HK-2 (cell line): ENCODE measurements around the gene SLC37A1.

Experiments
- DNase-seq: peaks from one replicate; pipeline ENCODE4 v3.0.0-alpha.2; 2018; ENCODE audit not compliant: unreplicated experiment

Gene SLC37A1

DNA sequence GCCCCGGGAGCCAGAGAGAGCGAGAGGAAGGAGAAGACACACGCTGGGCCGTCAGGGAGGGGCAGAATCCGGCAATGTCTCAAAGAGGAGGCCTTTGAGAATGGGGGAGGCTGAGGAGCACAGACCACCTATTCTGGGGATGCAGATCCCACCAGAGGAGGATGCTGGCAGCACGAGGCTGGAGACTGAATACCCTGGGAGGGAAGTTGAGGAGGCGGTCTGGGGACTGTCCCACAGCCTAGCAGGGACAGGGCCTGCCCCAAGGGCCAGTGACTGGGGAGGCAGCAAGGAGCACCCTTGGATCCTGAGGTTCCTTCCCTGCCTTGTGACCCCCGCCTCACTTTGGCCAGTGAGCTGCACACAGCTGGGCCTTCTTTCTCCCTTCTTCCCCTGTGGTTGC is 49.2 kb downstream of the SLC37A1 start:
- DNase-seq, result no peak

DNA sequence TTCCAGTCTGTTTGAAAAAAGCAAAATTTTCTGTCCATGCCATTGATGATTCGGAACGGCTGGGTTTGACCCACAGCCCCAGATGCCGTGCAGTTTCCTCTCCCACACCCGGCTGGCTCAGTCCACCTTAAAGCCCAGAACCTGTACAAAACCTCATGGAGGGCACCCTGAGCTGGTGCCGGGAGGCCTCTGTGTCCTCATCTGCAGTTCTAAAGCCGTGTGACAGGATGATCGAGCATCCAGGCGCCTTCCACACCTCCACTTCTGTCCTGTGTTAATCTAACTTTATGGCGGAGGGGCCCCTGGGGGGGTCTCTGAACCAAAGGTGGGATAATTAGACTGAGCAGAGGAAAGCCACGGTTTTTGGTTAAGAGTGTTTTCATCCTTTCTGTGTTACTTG is 49.6 kb downstream of the SLC37A1 start:
- DNase-seq, result no peak

DNA sequence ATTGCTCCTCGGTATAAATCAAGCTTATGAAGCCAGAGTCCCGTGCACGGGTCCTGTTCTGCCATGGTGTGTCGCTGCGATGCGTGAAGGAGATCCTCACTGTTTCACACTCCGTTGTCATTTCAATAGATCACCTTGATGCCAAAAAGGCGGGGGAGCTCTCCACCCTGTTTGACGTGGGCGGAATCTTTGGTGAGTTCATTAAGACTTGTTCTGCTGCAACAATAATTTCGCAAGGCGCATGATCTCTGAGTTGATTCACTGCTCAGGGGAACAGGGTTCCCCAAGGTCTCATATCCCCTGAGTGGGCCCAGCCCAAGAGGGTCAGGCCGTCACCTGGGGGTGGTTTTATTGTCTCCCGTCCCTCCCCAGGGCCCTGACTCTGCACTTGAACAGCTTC is 50.0 kb downstream of the SLC37A1 start:
- DNase-seq, result no peak

DNA sequence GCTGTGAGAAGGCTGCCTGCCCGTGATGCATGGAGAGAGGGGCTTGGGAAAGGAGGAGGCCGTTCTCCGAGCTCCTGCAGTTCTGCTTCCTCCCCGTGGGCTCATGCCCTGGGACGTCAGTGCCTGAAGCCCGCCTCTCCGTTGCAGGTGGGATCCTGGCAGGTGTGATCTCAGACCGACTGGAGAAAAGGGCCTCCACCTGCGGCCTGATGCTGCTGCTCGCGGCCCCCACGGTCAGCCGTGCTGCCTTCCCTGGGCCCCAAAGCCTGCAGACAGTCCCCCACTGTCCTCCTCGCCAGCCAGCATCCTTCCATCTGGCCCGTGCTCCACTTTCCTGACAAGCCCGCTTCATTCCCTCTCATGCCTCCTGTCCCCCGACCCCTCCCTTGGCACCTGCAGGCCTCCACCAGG is 50.9 kb downstream of the SLC37A1 start:
- DNase-seq, result no peak

DNA sequence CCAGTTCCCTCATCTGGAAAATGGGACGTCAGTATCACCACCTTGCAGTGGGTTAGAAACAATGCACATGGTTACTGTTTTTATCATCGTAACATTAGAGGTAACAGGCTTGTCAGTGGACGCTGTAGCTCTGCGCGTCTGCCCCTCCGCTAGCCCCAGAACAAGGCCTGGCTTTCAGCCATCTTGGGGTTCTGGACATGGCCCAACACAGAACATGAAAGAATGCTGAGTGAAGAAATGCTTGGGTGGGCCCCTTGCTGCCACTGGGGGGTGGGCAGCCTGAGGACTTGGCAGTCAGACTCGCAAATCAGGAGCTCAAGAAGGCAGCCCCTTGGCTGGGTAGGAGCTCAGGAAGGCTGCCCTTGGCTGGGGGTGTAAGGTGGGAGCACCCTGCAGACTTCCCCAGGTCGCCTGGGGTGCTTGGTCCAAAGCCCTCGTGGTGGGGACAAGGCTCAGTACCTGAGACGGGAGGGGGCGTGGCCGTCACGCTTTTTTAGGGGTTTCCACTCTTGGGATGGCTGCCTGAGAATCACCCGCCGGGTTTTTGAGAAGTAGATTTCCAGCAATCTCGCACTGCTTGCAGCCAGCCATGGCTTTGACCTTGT is 51.7 kb downstream of the SLC37A1 start:
- DNase-seq, result no peak

DNA sequence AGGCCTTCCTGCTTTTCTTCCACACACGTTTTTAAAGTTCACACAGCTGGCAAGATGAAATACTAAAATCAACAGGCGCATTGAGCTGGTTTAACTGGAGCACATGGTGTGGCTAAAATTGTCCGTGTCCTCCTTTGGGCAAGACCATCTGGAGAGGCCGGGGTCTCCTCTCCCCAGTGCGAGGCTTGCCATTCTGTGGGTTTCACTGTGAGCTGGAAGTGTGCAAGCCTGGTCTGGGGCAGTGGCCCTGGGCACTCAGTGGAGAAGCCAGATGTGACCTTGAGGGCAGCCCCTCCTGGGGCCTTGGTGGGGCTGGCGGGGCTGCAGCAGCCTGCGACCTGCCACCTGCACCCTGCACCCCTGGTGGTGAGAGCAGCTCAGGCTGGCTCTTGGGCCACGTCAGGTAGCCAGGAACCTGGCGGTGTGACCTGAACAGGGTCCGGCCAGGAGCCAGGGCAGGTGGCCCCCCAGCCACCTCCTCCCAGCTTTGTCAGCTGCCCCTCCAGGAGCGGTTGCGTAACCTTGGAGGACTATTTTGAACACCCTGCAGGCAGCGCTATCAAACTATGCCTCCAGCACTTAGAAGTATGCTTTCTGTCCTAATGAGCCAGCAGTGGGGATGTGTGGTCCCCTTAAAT is 52.4 kb downstream of the SLC37A1 start:
- no peak for DNase-seq

DNA sequence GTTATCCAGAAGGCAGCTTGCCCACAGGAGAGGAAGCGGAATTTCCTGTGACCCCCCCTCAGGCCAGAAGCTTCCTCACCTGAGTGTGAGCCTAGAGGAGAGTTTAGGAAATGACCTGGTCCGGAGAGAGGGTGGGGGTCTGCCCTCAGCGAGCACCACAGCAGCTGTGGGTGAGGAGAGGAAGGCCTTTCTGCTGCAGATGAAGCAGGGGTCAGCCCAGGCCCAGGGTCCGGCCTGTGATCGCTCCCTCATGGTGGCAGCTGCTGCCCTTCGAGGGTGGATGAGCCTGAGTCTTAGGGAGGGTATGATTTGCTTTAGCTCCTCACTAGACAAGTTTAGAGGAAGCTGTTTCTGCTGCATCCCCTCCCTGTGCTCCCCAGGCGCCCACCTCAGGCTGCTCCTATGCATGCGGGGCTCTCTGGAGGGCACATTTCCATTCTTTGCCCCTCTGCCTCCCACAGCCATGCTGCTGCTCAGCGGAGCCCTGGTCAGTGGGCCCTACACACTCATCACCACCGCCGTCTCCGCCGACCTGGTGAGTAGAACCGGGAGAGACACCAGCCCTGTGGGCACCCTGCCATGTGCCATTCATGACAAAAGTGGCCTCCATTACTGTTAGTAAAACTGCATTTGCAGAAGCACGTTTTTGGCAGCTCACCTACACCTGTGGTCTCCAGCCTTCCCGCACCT is 53.0 kb downstream of the SLC37A1 start:
- no peak for DNase-seq

DNA sequence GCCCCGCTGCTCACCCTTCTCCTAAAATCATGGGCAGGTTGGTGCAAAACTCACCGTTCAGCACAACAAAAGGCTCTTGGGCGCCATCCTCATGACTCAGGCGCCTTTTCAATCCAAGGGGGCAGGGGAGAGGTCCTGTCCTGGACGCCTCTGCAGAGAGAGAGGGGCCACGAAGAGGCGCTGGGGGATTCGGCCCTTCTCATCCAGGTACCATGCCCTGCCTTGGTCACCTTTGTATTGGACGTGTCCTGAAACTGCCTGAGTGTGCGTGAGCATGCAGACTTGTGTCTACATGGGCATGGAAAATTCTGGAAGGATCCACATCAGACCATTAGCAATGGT is 53.5 kb downstream of the SLC37A1 start:
- no peak for DNase-seq

DNA sequence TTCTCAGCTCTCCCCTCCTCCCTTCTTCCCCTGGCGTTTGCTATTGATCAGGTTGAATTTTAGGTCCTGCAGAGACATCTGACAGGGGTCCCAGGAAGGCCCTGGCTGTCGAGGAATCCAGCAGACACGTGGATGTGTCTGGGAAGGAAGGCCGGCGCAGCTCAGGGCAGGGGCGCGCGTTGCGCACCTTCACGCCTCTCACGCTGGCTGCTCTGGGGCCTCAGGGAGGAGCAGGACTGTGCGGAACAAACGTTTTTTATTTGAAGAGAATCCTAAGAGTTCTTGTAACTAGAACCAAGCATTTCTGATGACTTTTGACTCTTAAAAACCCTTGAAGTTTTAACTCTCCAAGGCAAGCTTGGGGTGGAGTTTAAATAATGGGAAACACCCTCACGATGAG is 54.2 kb downstream of the SLC37A1 start:
- no peak for DNase-seq

DNA sequence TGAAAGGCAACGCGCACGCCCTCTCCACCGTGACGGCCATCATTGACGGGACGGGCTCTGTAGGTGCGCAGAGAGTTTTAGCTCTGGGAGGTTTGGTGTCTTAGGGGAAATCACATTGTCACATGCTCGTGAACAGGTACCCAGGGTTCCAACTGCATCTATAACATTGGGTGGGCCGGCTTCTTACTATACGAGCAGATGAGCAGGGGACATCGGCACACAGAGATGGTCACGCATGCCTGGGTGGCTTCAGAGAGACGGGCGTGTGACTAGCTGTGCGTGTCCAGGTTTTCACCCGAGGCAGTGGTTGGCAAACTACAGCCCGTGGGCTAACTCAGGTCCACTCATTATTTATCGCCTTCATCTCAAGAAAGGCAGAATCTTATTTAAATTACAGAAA is 54.7 kb downstream of the SLC37A1 start:
- DNase-seq, result no peak

DNA sequence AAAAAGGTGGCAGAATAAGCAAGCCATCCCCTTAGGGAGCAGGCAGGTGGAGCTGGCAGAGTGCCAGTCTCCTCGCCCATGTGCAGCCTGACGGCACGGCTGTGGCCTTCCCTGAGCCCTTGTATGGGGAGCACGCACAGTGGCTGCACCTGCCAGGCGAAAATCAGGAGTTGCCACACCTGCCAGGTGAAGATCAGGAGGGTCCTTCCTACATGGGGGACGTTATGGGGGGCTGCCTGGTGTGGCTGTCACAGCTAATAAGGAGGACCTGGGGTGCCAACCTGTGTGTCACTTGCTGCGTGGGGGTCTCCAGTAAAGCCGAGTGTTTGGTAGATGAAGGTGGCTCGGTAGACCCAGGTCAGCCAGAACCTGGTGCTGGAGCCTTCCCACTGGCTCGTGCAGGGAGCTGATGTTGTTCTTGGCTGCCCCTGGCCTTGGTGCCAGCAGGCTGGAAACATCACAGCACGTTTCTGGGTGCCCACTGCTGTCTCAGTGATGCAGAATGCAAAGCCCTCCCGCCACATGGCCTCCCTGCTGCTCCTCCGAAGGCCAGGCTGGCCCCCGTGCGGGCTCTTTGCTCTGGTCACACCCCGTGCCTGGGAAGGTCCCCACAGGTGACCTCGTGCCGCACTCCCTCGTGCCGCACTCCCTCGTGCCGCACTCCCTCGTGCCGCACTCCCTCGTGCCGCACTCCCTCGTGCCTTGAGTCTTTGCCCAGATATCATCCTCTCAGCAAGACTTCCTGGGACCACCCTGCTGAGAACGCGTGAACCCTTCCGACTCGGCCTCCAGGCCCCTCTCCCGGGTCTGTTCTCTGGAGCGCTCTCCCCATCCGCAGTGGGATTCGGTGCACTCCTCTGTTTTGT is 55.4 kb downstream of the SLC37A1 start:
- no peak for DNase-seq

DNA sequence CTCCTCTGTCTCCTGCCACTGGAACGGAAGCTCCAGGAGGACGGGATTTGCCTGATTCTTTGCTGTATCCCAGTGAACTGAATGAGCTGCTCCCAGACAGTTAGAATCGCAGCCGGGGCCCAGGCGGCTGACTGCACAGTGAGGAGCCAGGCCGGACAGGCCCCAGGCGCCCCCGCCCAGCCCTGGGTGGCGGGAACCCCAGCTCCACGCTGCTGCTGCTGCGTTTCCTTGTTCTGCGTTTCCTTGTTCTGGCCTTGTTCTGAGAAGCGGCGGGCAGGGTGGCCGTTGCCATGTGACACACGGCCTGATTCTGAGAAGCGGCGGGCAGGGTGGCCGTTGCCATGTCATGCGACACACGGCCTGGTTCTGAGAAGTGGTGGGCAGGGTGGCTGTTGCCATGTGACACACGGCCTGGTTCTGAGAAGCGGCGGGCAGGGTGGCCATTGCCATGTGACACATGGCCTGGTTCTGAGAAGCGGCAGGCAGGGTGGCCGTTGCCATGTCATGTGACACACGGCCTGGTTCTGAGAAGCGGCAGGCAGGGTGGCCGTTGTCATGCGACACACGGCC is 56.2 kb downstream of the SLC37A1 start:
- DNase-seq, result no peak

DNA sequence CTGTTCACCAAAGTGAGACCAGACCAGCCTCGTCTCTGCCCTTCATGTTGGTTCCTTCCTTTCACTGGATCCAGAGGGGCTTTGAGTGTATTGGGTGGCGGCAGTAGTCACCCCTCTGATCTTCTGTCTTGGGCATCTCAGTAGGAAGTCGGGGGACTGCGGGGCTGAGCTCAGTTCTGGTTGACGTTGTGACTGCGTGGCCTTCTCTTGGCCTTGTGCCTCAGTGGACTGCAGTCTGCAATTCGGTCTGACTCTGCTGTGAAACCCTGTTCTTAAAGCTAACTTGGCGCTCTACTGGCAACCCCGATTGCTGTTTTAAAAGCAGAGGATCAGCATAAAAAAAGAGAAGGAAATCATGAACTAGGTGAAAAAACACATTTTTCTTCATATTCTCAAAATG is 56.7 kb downstream of the SLC37A1 start:
- DNase-seq, result no peak

DNA sequence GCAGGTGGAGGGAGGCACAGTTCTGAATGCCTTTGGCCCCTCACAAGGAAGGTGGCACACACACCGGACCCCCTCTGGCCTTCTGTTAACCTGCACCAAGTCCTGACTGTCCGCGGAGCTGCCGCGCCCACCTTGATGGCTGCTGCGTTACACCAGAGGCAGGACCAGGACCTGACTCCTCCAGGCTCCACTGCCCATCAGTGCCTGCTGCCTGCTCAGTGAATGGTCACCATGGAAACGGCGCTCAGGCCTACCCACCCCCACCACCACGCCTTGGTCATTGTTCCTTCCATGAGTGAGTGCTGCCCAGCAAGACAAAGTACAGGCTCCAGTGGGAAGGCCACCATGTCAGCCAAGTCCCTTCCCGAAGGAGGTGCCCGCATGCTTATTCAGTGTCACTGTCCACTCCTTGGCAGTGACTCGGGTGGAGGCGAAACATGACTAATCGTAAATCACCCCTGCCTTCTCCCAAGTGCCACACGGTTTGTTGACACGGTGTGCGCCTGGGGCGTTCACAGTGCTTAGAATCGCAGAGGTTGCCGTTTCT is 57.3 kb downstream of the SLC37A1 start:
- no peak for DNase-seq

DNA sequence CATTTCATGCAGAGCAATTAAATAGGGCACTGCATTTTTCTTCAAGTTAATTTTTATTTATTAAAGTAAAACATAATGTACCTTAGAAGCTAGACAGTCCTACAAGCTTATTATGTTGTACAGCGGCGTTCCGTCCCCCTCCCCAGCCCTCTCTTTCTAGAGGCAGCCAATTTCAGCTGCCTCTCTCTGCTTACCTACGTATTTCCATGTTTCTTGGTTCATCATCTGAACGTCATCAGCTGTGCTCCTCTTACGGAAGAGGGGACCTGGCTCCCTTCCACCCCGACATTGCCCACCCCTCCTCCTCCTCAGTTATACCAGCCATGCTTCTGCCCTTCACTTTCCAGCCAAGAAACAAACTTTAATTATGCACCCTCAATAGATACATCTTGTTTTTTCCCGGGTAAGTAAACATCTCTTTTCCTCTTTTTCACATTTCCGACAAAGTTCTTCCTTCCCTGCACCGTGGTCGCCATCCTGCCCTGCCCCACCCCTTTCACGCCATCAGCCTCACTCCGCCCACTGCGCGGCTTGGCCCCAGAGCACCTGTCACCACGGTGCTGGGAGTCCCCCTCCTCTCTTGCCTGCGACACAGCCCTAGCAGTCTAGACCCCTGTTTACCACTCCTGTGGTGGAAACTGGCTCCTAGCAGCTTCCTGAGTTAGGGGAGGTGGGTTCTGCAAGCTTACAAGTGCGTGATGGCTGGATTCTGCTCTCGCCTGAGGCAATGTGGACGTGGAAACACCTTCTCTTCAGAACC is 57.9 kb downstream of the SLC37A1 start:
- DNase-seq, result no peak

DNA sequence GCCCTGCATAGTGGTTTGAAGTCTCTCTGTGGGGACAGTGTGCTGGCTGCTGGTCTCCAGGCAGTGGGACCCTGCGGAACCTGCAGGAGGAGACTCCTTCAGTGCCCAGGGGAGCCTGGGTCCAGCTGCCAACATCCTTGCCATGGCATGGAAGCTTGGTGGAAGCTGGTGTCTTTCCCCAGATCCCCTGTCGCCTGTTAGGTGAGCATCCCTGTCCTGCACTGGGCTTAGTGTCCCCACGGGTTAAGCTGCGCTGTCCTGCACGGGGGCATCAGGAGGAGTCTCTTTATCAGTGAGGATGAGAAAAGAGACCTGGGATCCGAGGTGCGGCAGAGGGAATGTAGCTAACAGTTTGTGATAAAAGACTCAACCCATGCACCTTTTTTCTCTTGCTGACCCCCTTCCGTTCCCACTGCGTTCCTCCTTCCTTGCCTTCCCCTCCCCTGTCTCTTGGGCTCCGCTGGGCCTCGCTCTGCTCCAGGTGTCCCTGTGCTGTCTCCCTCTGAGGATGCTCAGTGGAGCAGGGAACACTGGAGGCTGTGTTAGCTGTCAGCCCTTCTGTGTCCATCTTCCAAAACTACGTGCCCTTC is 59.3 kb downstream of the SLC37A1 start:
- DNase-seq, result no peak

DNA sequence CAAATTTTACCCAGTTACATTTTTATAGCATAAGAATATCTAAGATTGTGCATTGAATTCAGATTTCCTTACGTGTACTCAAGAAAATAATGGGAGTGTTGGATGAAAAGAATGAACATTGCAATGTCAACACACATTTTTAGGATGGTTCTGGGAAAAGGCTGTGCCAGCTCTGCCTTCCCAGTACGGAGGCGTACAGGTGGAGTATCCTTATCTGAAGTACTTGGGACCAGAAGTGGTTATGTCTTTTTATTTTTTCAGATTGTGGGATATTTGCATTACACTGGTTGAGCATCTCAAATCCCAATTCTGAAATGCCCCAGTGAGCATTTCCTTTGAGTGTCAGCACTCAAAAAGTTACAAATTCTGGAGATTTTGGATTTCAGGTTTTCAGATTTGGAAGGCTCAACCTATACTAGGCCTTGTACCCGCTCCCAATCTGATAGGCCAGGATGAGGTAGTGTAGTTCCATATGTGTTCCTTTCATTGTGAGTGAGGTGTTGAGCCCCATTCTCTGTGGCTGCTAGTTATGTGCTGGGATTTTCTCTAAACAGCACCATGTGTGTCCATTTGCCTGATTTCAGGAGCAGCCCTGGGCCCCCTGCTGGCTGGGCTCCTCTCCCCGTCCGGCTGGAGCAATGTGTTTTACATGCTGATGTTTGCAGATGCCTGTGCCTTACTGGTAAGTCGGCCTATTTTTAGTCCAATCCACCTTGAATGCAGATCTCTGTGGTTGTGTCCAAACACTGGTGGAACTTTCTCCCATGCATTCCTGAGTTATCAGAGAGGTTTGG is 60.8 kb downstream of the SLC37A1 start:
- no peak for DNase-seq

DNA sequence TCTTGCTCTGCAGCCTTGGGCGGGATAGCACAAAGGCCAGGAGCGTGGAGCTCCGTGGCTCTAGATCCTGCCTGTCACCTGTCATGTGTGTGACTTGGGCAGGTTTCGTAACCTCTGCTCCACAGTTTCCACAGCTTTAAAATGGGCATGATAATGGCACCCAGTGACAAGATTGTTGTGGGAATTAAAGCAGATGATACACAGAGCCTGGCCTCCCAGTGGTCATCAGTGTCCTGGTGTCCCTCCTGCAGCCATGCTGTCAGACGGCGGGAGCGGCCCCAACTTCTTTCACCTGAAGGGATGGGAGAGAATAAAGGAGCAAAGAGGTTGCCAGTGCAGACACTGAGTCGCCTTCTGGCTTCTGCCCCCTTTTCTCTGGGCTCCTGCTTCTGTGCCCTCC is 61.5 kb downstream of the SLC37A1 start:
- DNase-seq, result no peak

DNA sequence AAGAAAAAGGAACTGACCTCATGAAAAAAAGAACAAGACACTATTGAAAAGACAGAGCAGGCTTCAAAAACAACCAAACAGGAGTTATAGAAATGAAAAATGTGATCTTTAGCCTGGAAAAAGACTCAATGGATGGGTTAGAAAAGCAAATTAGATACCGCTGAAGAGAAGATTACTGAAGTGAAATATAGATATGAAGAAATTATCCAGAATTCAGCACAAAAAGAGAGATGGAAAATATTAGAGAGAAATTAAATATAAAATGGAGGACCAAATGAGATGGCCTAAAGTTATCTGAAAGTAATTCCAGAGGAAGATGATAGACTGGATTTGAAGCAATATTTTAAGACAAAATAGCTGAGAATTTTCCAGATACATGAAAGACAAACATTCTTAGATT is 63.0 kb downstream of the SLC37A1 start:
- DNase-seq, result no peak

DNA sequence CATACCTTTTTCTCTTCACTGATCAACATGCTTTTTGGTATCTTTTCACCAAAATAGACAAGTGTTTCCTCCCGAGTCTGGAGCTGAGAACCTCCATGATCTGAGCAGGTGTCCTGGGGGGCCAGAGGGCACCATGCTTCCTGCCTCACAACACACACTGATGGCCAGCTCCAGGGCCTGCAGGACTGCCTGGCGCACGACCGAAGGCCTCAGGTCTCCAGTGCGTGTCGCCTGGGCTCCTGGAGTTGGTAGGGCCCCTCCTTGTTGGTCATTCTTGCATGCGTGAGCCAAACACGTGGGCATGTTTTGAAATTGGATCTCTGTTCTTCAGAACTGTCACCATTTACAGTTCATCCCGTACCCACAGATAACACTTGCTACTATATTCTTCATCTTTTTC is 64.4 kb downstream of the SLC37A1 start:
- DNase-seq, result no peak
